ENCODE results near the gene MAL.

MAL gene

DNA sequence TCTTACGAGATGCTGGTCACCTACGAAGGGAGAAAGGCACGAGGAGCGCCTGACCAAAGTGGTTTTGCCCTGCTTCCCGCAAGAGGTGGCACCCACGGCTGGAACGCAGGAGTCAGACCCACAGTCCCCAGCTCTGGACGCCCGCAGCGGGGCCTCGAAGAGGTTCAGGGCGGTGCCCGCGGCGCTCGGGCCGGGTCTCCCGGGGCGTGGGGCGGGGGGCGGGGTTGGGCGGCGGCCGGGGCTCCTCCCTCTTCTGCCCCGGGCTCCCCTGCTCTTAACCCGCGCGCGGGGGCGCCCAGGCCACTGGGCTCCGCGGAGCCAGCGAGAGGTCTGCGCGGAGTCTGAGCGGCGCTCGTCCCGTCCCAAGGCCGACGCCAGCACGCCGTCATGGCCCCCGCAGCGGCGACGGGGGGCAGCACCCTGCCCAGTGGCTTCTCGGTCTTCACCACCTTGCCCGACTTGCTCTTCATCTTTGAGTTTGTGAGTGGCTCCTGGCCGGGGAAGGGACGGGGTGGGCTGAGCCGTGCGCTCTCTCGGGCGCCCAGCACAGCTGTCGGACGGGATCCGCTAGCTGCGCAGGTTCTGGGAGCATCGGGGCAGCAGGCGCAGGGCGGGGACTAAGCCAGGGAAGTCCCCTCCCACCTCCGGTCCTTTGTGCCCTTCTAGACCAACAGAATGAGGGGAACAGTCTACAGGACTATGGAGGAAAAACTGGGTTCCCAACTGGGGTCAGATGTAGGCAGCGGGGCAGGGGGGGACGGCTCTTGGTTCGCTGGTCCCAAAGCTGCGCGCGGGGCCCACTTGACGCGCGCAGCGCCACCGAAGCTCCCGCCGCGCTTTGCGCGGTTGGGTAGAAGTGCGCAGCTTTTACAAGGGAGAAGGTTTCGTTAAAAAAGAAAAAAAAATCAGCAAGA is at the start of gene MAL:
MAL (plus strand) TSS at position 303 of the 914 bp plus-strand sequence; CDS start at position 388, 85 bp downstream.
- DNase-seq = peak; percentile 68

DNA sequence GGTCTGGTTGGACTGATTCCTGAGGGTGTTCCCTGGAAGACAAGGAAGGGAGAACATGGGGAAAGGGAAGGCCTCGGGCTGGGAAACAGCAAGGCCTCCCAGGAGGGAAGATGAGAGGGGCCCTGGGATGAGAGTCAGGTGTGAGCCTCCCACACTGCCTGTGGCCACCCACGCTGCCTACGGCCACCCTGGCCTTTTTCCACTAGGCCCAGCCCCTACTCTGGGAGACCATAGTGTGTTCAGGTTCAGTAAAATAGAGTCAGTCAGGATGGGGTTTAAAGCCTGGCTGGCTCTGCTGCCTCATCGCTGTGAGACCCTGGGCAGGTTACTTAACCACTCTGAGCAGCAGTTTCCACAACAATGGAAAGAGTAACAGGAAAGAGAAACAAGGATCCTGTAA is 47.7 kb upstream of the MAL start:
- no peak for DNase-seq

DNA sequence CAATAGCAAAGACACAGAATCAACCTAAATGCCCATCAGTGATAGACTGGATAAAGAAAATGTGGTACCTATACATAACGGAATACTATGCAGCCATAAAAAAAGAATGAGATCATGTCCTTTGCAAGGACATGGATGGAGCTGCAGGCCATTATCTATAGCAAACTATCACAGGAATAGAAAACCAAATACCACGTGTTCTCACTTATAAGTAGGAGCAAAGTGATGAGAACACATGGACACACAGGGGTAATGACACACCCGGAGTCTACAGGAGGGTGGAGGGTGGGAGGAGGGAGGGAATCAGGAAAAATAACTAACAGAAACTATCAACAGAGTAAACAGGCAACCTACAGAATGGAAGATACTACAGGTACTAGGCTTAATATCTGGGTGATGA is 46.6 kb upstream of the MAL start:
- no peak for DNase-seq

DNA sequence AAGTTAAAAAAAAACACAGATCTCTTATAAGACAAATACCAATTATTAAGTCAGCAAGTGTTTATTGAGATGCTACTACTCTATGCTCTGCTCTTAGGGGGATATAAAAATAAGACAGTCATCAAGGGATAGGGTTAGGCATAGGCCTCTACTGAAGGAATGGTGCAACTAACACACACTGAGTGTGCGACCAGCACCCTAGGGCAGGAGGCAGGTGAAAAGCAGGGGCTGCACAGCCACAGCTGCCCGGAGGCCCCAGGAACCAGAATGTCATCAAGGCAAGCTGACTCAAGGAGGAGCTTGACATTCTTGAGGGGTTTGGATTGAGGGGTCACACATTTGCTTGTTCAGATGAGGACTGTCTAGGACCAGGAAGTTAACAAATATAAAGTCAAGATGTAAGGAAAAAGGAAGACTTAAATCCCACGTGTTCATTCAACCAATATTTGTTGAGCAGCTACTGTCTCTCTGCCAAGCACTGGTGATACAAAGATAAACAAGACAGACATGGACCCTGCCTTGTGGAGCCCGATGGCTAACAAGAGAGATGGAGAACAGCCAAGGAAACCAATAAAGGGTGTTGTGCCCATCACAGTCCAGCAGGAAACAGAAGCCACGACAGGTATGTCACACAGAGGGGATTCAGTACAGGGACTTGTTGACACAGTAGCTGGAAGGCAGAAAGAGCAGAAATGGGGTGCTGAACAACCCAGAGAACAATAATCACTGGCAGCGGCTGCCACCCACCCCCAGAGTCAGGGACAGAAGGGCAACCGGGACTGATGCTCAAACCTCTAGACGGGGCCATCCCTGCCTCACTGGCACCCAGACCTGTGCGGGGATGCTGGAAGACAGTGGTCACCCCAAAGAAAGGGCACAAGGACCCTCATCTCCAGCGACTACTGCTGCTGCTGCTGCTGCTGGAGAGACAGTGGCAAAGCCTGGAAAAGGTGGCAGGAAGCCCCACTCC is 45.8 kb upstream of the MAL start:
- no peak for DNase-seq

DNA sequence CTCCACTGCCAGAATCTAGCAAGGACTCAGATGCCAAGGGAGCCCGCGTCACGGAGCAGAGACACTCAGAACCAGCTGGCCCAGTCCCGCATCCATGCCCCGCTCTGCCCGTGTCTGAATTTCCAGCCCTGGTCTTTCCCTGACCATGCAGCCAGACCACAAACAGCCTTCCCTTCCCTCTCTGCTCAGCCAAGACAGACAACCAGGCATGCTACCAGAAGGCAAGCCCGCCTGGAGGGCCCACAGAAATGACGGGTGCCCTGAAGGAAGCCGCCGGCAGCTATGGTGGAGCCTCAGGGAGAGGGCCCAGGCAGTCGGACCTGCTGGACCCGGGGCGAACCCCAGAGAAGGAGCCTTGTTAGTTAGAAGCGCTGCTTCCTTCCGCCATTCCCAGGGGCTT is 45.1 kb upstream of the MAL start:
- DNase-seq = no peak

DNA sequence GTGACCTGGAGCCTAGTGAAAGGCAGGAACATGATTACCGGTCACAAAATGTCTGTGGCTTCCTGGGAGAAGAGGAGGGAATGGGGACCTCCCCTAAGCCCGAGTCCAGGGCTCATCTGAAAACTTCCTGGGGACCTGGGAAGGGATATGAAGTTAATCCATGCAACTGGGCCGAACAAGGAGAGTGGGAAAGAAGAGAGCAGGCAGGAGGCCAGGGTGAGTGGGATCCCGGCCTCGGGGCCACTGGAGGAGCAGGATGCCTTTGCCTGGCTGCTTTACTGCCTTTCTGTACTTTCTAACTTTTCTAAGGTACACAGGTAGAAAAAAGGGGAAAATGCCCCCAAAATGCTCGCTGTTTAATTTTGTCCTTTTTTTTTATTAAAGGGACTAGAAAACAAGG is 43.4 kb upstream of the MAL start:
- DNase-seq = no peak

DNA sequence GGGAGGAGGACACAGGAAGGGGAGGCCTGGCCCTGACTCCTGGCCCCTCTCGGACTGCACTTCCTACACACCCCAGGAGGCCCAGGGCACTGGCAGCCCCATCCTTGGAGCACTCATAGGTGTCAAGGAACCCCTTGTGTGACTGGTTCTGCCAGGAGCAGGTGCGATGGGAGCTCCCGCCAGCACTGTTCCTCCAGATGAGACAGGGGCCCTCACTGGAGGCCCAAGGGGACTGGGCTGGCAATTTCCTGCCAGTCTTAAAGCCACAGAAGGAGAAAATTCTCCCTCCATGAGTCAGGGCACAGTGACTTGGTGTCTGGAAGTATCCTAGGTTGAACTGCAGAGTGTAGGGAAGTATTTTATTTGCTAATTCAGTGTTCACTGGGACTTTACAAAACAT is 42.8 kb upstream of the MAL start:
- no peak for DNase-seq

DNA sequence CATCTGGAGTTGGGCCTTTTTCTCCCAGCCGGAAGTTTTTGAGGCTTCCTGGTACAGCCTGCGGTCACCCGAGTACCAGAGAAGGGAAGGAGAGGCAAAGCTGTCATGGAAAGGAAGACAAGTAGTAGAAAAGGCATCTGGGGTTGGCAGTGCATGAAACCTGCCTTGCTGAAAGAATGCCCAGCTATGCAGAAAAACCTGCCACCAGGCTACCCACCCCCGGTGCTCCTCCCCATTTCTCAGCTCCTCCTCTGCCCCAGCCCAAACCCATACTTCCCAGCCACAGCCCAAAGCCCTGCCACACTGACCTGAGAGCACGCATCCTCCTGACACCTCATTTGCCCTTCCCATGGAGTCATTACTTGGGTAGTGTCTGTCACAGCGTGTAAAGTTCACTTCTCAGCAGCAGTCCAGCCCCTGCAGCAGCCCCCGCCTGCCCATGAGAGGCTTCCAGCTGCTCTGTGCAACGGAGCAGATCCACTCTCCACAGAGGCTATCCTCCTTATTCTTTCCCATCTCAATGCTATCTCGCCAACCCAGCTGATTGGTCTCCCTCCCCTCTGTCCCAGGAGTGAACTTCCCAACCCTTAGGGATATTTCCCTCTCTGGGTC is 40.4 kb upstream of the MAL start:
- DNase-seq = no peak

DNA sequence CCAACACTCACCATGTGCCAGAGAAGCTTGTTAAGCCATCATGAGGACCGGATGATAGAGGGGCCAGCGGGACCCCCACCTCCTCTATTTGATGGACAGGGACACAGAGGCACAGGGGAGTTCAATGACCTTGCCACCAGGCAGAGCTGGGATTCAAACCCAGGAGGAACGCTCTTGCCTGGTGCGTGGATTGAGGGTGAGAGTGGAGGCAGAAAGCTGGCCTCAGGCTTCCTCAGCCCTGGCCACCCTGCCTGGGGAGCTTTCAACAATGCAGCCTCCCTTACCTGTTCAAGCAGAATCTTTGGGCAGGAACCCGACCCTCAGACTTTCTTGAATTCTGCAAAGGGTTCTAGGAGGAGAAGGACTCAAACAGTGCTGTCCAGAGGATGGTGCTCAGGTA is 39.9 kb upstream of the MAL start:
- DNase-seq = no peak

DNA sequence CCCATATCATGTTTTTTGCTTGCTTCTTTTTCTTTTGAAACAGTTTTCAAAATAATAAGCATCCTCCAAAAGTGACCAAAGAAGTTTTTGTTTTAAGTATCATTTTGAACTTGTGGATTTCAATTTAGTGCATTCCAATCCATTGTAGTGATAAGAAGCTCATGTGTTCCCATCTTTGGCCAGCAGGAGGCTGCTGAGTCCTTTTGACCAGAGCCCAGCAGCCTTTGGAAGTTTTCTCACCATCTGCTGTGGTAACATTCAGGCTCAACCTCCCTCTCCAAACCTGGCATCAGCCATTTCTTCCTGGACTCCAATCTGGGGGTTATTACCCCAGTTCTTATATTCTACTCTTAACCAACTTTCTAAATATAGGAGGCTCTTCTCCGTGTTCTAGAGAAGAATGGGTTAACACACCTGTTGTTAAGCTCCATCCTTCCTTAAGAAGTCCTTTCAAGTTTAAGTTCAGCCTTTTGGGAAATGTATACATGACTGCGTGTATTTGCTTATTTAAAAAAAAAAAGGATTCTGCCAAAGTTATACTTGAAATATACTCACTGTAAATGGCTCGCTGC is 39.0 kb upstream of the MAL start:
- peak; percentile 30 for DNase-seq

DNA sequence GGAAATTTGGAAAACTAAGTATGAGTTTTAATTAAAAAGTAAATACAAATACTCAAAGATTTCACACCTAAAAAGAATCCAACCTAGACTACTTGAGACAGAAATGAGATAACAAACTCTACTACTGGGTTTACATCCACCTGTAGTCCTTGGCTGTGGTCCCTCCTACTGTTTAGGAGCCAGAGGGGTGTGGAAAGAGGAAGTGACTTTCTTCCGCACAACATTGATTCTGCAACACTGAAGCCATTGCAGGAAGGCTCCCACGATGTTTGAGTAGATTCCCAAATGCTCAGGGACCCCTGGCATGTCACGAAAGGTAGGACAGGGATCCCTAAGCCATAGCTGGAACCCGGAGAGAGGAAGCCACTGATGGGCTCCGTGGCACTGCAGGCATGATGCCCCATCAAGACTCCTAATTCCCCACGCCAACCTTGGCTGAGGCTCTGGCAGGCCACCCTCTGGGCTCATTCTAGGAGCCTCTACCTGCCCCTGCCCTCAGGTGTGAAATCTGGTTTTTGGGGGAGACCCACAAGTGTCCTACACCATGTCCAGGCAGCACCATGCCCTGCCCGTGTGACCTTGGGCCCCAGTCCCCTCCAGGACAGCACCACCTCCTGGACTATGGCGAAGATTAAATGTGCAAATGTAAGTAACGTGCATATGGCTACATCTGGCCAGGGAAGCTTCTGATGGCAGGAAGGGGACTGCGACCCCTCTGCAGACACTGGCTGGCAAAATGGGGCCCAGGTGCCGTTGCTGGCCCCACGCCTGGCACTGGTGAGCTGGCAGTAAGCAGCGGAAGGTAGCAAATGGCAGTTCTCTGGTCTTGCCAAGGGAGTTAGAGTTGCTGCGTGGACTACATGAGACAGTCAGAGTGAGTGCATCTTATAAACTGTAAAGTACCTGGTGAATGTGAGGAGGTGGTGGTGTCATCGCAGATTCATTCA is 38.2 kb upstream of the MAL start:
- DNase-seq = no peak

DNA sequence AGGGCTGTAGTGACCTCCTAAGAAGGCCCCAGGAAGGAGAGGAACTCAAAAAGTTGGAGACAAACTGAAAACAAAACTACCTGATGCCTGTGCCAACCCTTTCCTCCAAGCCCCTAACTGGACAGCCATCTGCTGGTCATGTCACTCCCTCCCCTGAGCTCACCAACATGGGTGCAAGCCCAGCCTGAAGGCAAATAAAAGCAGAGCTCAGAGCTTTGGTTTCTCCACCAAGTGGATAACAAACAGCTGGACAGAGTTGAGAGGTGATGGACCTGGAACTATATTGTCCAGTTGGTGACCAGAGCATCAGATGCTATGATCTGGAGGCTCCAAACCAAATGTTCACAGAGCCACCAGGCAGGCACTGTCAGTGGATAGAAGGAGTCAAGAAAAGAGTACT is 34.6 kb upstream of the MAL start:
- no peak for DNase-seq

DNA sequence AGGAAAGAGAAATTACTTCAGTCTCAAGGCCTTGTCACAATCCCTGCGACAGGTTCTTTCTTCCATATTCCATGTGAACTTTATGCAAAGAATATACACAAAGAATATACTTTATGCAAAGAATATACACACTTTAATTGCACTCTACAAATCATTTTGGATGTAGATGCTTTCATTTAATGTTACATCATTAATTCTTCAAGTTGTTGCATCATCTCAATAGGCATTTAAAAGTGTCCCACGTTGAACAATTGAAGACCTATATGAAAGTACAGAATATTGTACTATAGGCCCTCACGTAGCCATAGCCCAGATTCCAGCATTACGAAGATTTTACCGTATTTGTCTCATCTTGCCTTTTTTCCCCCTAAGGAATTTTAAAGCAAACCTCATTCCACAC is 33.1 kb upstream of the MAL start:
- no peak for DNase-seq

DNA sequence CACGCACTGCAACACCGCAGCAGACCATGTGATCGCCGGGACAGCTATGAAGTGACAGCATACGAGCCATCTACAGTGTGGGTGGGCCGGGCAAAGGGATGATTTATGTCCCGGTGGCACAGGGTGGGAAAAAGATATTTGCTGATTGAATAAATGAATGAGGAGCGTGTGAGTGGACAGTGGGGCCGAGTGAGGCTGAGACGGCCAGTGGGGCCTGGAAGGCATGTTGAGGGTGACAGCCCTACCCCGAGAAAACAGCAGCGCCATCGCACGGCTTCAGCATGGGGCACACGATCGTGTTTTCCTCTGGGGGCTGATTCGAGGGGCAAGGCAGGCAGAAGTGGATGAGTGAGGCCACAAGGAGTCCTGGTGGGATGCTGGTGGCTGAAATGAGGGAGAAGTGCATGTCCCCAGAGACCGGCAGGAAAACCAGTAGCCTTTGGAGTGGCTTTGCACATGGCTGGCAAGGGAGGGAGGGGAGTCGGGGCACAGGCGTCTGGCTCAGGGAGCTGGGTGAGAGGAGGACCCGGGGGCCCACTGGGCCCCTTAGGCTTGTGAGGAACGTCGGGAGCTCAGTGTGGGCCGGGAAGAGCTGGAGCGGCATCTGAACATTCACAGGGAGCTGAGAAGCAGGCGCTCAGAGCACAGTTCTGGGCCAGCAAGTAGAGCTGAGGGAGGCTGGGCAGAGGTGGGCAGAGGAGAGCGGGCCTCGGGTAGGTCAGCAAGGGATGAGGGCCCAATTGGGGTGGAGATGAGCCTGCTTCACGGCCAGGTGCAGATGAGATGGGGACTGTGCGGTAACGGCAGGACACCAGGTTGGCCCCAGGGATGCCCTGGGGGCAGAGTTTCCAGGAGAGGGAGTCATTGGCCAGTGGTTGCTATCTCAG is 32.1 kb upstream of the MAL start:
- no peak for DNase-seq

DNA sequence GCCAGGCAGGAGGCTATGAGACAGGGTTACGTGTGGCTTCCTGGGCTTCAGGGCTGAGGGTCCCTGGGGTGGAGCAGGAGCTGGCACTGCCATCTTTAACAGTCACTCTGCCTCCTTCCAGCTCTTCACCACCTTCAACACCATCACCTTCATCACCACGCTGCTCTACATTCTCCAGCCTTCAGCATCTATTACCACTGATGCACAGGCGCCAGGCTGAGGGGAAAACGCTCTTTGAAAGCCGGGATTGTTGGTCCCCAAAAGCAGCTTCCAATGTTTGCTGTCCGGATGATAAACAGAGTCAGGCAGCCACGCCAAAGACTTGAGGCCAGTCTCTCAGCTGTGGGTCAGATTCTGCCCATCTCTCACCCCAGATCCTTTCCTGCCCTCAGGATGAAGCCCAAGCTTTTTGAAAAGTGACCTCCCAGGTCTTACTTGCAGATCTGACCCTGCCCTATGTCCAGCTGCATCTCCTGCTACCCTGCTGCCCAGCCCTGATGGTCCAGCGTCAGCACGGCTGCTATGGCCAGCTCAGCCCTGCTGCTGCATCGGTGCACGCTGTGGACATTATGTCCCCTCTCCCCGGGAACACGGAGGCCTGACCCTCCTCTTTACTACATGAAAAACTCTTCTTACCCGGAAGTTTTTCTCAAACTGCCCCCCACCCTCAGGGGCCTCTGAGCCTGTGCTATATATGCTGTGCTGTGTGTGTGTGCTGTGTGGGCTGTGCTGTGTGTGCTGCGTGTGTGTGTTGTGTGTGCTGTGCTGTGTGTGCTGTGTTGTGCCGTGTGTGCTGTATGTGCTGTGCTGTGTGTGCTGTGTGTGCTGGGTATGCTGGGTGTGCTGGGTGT is 31.2 kb upstream of the MAL start:
- DNase-seq = no peak

DNA sequence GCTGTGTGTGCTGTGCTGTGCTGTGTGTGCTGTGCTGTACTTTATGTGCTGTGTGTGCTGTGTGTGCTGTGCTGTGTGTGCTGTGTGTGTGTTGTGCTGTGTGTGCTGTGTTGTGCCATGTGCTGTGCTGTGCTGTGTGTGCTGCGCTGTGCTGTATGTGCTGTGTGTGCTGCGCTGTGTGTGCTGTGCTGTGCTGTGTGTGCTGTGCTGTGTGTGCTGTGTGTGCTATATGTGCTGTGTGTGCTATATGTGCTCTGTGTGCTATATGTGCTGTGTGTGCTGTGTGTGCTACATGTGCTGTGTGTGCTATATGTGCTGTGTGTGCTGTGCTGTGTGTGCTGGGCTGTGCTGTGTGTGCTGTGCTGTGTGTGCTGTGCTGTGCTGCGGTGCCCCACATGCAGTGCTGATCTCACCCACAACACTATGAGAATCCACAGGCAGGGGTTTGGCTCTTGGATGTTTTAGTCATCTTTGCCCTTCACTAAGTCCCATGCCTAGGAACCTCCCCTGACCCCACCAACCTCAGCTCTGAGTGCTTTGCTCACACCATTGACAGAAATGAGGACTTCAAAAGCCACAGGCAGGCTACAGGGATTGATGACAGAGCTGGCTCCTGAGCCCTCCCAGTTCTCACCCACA is 30.5 kb upstream of the MAL start:
- no peak for DNase-seq

DNA sequence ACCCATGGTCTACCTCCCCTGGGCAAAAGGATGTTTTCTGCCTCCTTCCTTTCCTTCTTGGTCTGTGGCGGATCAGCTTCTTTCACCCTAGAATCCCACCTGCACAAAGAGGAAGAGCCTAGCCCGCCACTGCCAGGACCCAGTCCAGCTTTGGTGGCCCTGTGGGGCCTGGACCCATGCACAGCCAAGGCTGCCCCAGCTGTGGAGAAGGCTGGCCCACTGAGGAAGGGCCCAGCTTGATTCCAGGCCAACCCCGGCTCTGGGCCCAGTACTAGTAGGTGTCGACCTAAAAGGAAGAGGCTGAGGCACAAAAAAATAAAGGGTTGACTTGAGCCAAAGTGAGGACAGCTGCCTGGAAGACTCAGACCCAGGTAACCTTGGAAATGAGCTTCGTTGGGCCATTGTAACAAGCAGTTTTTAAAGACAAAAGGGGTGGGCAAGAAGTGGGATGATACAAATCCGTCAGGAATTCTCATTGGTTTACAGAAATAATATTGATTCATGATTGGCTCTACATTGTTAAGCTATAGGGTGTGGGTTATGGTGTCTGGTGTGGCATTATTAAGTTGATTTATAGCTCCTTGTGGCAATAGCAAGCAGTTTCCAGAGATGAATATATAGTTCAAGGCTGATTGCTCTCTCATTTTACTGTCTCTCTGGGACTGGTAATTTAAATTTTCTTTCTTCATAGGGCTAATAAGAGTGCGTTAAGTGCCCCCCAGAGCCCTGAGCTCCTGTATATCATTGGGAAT is 29.8 kb upstream of the MAL start:
- no peak for DNase-seq

DNA sequence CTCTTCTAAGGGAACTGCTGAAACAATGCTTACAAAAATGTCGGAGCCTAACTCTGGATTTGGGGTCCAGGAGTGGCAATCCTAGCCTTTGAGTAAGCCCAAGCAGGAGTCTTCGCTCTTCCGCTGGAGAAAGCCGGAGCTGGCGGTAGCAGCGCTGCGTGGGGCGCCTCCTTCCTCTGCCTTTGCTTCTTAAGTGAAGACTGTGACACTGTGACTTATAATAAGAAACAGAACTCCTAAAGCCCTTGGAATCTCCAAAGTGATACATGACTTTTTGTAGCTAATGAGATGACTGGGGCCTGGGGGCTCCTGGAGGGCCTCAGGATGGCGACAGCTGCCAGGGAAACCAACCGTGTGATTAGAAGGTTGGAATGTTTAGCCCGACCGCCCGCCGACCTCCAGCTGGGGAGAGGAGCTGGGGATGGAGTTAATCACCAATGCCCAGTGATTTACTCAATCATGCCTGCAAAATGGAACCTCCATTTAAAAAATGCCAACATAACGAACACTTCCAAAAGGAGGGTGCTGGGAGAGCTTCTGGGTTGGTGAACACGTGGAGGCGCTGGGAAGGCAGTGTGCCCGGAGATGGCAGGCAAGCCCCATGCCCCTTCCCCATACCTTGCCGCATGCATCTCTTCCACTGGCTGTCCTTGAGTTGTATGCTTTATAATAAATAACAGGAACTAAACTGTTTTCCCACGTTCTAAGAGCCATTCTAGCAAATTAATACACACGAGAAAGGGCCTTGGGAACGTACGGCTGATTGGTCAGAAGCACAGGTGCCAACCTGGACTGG is 29.0 kb upstream of the MAL start:
- no peak for DNase-seq
